ENCODE data around the gene EPYC. TPM values are rescaled to one million over a fixed set of nuclear protein-coding genes. Genes with fewer than 3 reads are reported as not detected.
"Not testable (repeated sequence)": the region's sequence is repeated elsewhere in the genome, so short reads cannot be mapped to it uniquely, and the experiment has no call there.

Gene EPYC
- total RNA-seq, 1 experiment from 2014 or later = 0.05 TPM

- DNase-seq (ENCODE audit: low read depth in 1 of 2, low spot score in 2 of 2) = peak in 1 of 2 experiments; percentile 86
- Histone ChIP-seq H3K4me1 (replicated peaks) (peaks cover 8% of the 10 kb centered on the region), H3K27ac (no peak overlapping the region)
Measured at GRCh38 chr12:91009319-91009950, 4.7 kb upstream of the EPYC start.

GRCh38 chr12:91007531-91008290, 2.9 kb upstream of the EPYC start:
- DNase-seq (ENCODE audit: low read depth in 1 of 2, low spot score in 2 of 2) = peak in 1 of 2 experiments; percentile 76
- Histone ChIP-seq H3K27me3 (replicated peaks) (no peaks in the 10 kb centered on the region), H3K36me3 (no peaks in the 10 kb centered on the region), H3K9me3 (replicated peaks) (no peaks in the 10 kb centered on the region; the same call in 1 of the 2 replicates), H3K4me1 (replicated peaks) (peaks cover 8% of the 10 kb centered on the region), H3K27ac (no peak overlapping the region), H3K4me3 (no peak overlapping the region)

More at GRCh38 chr12:91009319-91009950, 4.7 kb upstream of the EPYC start:
- Histone ChIP-seq H3K27me3 (replicated peaks) (no peaks in the 10 kb centered on the region), H3K4me3 (no peak overlapping the region), H3K36me3 (no peaks in the 10 kb centered on the region), H3K9me3 (replicated peaks) (no peaks in the 10 kb centered on the region; the same call in 1 of the 2 replicates)

DNA sequence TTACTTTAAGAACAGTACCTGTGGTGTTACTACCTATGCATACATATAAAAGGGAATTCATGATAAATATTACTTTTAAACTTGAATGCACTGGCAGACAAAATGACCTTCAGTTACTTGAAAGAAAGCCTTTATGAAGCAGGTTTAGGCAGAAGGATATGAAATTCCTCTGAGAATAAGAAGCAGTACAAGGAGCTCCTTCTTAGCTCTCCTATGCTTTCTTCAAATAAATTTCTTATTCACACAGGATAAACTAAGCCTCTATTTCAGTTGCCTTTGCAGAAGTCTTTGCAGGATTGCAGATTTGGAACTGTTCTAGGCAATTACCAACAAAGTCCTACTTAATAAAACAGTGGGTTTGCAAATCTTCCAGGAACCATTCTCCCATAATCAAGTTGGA, 1.0 kb downstream of the EPYC start:
- Histone ChIP-seq H3K4me1 (replicated peaks) (peaks cover 6% of the 10 kb centered on the region), H3K27me3 (replicated peaks) (no peaks in the 10 kb centered on the region), H3K27ac (no peak overlapping the region), H3K36me3 (no peaks in the 10 kb centered on the region), H3K4me3 (no peak overlapping the region), H3K9me3 (replicated peaks) (no peaks in the 10 kb centered on the region; the same call in 1 of the 2 replicates)
- no peak for DNase-seq (ENCODE audit: low read depth in 1 of 2, low spot score in 2 of 2)

DNA sequence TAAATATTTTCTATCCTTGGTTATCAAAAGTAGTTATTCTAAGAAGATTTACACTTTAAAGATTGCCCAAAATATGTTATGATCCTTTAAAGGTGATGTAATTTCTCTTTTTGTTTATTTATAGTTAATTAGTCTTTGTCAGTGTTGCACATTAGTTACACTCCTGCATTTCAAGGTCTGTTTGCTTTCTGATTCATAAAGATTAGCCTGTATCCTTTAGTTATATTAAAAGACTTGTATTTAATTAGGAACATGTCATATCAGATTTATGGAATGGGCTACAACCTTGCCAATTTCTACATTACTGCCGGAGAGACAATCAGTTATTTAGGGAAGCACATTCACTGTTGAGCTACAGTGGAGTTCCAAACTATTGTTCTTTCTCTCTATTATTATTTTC, 3.5 kb downstream of the EPYC start:
- no peak for DNase-seq (ENCODE audit: low read depth in 1 of 2, low spot score in 2 of 2)
- H3K36me3 ChIP-seq = no peaks in the 10 kb centered on the region
- H3K27me3 ChIP-seq (replicated peaks) = no peaks in the 10 kb centered on the region
- no peak overlapping the region for H3K27ac ChIP-seq
- peaks cover 6% of the 10 kb centered on the region for H3K4me1 ChIP-seq (replicated peaks)
- no peak overlapping the region for H3K4me3 ChIP-seq
- H3K9me3 ChIP-seq (replicated peaks) = no peaks in the 10 kb centered on the region

- no peak overlapping the region; the same call in 1 of the 2 replicates for H3K27ac ChIP-seq
- H3K4me3 ChIP-seq = no peak overlapping the region
- H3K36me3 ChIP-seq = no peaks in the 10 kb centered on the region
- H3K4me1 ChIP-seq (replicated peaks) = peaks cover 6% of the 10 kb centered on the region
- H3K27me3 ChIP-seq (replicated peaks) = no peaks in the 10 kb centered on the region
- no peaks in the 10 kb centered on the region for H3K9me3 ChIP-seq (replicated peaks)
- DNase-seq (ENCODE audit: low read depth in 1 of 2, low spot score in 2 of 2) = no peak
Measured at GRCh38 chr12:90999966-91000365, 4.8 kb downstream of the EPYC start.

GRCh38 chr12:90999527-90999926, 5.2 kb downstream of the EPYC start:
- DNase-seq (ENCODE audit: low read depth in 1 of 2, low spot score in 2 of 2) = no peak
- peaks cover 6% of the 10 kb centered on the region for H3K4me1 ChIP-seq (replicated peaks)
- no peaks in the 10 kb centered on the region for H3K36me3 ChIP-seq
- H3K9me3 ChIP-seq (replicated peaks) = no peaks in the 10 kb centered on the region
- H3K4me3 ChIP-seq = no peak overlapping the region
- no peak overlapping the region for H3K27ac ChIP-seq
- H3K27me3 ChIP-seq (replicated peaks) = no peaks in the 10 kb centered on the region

DNA sequence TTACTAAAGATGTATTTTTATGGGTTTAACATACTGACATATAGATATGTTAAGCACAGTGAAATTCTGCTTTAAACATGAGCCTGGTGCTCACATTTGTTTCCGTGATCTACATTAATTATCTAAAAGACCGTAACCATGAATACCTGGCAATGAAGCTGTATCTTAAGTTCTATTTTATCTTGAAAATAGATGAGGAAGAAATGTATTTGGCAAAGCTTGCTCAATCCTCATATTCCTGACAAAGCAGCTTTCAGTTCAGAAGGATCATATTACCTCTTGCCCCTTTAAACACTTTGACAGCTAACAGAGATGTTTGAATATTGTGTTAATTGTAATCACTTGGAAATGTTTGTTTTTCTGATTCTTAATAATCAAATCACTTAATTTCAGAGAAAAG, 9.8 kb downstream of the EPYC start:
- Histone ChIP-seq H3K27me3 (replicated peaks) (no peaks in the 10 kb centered on the region), H3K27ac (no peak overlapping the region), H3K4me1 (replicated peaks) (peaks cover 1% of the 10 kb centered on the region), H3K36me3 (no peaks in the 10 kb centered on the region), H3K4me3 (no peak overlapping the region), H3K9me3 (replicated peaks) (0 out of 2 replicates have a peak, but pooled peaks cover 4% of the 10 kb centered on the region)
- no peak for DNase-seq (ENCODE audit: low read depth in 1 of 2, low spot score in 2 of 2)

GRCh38 chr12:90991952-90992465, 12.8 kb downstream of the EPYC start:
- no peak overlapping the region for H3K4me3 ChIP-seq
- no peak overlapping the region for H3K27ac ChIP-seq
- H3K27me3 ChIP-seq (replicated peaks) = no peaks in the 10 kb centered on the region

GRCh38 chr12:90990611-90991010, 14.2 kb downstream of the EPYC start:
- H3K27me3 ChIP-seq (replicated peaks) = no peaks in the 10 kb centered on the region
- peaks cover 20% of the 10 kb centered on the region for H3K4me1 ChIP-seq (replicated peaks)
- no peaks in the 10 kb centered on the region for H3K36me3 ChIP-seq
- peaks cover 12% of the 10 kb centered on the region for H3K9me3 ChIP-seq (replicated peaks)
- DNase-seq (ENCODE audit: low read depth in 1 of 2, low spot score in 2 of 2) = no peak
- H3K4me3 ChIP-seq = no peak overlapping the region
- H3K27ac ChIP-seq = no peak overlapping the region

More at GRCh38 chr12:90991952-90992465, 12.8 kb downstream of the EPYC start:
- H3K9me3 ChIP-seq (replicated peaks) = peaks cover 4% of the 10 kb centered on the region; the same call in 1 of the 2 replicates
- peak in 1 of 2 experiments; percentile 79 for DNase-seq (ENCODE audit: low read depth in 1 of 2, low spot score in 2 of 2)
- peaks cover 15% of the 10 kb centered on the region for H3K4me1 ChIP-seq (replicated peaks)
- no peaks in the 10 kb centered on the region for H3K36me3 ChIP-seq

GRCh38 chr12:90989686-90990111, 15.1 kb downstream of the EPYC start:
- H3K36me3 ChIP-seq = no peaks in the 10 kb centered on the region
- no peak overlapping the region for H3K27ac ChIP-seq
- DNase-seq (ENCODE audit: low read depth in 1 of 2, low spot score in 2 of 2) = no peak
- H3K4me3 ChIP-seq = no peak overlapping the region
- H3K27me3 ChIP-seq (replicated peaks) = no peaks in the 10 kb centered on the region
- H3K9me3 ChIP-seq (replicated peaks) = peaks cover 12% of the 10 kb centered on the region
- peaks cover 20% of the 10 kb centered on the region for H3K4me1 ChIP-seq (replicated peaks)

DNA sequence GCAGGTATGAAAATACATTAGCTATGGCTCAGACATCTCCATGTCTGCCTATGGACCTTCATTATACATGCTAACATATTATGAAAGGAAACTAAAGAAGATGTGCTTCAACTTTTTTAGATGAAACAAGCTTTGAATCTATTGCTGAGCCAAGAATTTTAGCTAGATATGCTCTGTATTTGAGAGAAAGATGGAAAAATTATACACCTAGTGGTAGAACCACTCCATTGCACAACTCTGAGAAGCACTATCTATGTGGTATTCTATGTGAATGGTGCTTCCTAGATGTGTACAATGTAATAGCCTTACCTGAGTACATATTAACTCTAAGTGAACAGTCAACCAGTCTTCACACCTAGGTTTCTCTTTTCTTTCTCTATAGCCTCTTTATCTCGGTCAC, 17.3 kb downstream of the EPYC start:
- peak overlapping the region; percentile 49 for H3K27ac ChIP-seq
- no peak for DNase-seq (ENCODE audit: low read depth in 1 of 2, low spot score in 2 of 2)
- peaks cover 12% of the 10 kb centered on the region for H3K9me3 ChIP-seq (replicated peaks)
- H3K4me3 ChIP-seq = no peak overlapping the region
- H3K36me3 ChIP-seq = no peaks in the 10 kb centered on the region
- peaks cover 20% of the 10 kb centered on the region for H3K4me1 ChIP-seq (replicated peaks)
- H3K27me3 ChIP-seq (replicated peaks) = no peaks in the 10 kb centered on the region

DNA sequence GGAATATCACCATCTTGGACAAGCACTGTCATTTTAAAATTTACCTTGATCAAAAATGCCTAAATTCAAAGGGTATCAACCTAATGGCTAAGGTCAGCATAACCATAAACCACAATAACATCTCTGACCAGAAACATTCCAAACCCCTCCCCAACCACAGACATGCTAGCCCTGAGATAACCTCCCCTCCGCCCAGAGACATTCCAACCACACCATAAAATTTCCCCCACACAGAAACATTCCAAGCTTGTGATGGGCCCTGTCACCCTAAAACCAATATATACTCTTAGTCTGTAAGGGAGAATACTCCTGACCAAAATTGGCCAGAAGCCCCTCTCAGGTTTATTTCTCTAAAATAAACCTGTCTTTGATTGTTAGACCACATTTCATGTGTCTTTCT, 17.7 kb downstream of the EPYC start:
- peaks cover 20% of the 10 kb centered on the region for H3K4me1 ChIP-seq (replicated peaks)
- no peaks in the 10 kb centered on the region for H3K36me3 ChIP-seq
- peak; percentile 99 to 100 for DNase-seq (ENCODE audit: low read depth in 1 of 2, low spot score in 2 of 2)
- peaks cover 12% of the 10 kb centered on the region for H3K9me3 ChIP-seq (replicated peaks)
- no peaks in the 10 kb centered on the region for H3K27me3 ChIP-seq (replicated peaks)
- H3K4me3 ChIP-seq = no peak overlapping the region
- peak overlapping the region; percentile 49 for H3K27ac ChIP-seq

DNA sequence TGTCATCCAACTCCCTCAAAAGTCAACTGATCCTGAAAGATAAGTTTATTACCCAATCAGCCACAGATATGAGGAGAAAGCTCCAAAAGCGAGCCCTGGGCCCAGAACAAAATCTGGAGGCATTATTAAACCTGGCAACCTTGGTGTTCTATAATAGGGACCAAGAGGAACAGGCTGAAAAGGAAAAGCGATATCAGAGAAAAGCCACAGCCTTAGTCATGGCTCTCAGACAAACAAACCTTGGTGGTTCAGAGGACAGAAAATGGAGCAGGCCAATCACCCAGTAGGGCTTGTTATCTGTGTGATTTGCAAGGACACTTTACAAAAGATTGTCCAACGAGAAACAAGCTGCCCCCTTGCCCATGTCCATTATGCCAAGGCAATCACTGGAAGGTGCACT, 19.4 kb downstream of the EPYC start:
- not testable (repeated sequence) for H3K4me3 ChIP-seq; H3K27me3 ChIP-seq (replicated peaks); H3K9me3 ChIP-seq (replicated peaks); H3K27ac ChIP-seq; H3K36me3 ChIP-seq
- peaks cover 27% of the 10 kb centered on the region for H3K4me1 ChIP-seq (replicated peaks)
- DNase-seq (ENCODE audit: low read depth in 1 of 2, low spot score in 2 of 2) = peak in 1 of 2 experiments; percentile 83

GRCh38 chr12:90984114-90984513, 20.7 kb downstream of the EPYC start:
- Histone ChIP-seq H3K27me3 (replicated peaks) (no peaks in the 10 kb centered on the region), H3K36me3 (no peaks in the 10 kb centered on the region)

More at GRCh38 chr12:90984114-90984513, 20.7 kb downstream of the EPYC start:
- DNase-seq (ENCODE audit: low read depth in 1 of 2, low spot score in 2 of 2) = peak in 1 of 2 experiments; percentile 71
- Histone ChIP-seq H3K9me3 (replicated peaks) (peaks cover 8% of the 10 kb centered on the region), H3K4me3 (no peak overlapping the region), H3K27ac (no peak overlapping the region), H3K4me1 (replicated peaks) (peaks cover 39% of the 10 kb centered on the region)
